GM19372 (cell line): ENCODE data around the gene UBE2O.

ENCODE experiments used
- ATAC-seq: cut with Tn5 transposase; IDR thresholded peaks from one replicate; pipeline ENCODE4 v1.9.1; 2021; ENCODE audit warnings: mild to moderate bottlenecking, low read depth, moderate library complexity; ENCODE audit not compliant: unreplicated experiment

UBE2O gene

DNA sequence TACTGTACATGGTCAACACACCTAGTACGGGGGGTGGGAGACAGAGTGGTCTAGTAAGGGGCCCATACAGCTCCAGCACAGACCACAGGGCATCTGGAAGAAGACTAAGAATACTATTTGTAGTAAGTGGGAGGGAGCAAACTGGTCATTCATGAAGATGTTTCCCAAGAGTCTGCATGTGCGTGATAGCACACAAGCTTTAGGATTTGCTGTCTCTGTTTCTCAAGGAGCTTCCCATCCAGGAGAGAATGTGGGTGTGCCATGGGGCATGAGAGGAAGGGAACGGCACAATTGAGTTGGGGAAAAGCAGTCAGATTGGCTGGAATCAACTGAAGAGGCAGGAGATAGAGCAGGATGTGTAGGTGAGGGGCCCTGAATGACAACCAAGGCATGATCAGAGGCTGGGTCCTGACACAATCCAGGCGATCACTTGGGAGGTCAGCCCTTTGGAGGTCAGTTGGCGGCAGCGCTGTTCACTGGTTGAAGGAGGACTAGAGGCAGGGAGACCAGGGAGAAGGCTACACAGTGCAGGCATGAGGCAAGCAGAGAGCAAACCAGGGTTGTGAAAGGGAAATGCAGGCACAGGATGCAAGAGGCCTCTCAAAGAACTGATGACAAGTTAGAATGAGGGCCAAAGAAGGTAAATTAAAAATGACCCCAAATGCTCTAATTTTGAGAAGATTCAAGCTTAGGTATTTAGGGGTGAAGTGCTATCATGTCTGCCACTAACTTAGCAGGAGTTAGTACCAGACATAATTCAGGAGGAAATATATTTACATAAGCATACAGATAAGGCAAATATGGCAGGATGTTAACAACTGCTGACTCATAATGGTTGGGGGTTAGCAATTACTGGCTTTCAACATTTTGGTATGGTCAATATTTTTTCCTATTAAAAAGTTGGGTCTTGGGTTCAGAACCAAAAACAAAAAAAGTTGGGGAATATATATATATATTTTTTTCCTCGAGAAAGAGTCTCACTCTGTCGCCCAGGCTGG is 10.3 kb downstream of the UBE2O start:
- ATAC-seq = no peak

DNA sequence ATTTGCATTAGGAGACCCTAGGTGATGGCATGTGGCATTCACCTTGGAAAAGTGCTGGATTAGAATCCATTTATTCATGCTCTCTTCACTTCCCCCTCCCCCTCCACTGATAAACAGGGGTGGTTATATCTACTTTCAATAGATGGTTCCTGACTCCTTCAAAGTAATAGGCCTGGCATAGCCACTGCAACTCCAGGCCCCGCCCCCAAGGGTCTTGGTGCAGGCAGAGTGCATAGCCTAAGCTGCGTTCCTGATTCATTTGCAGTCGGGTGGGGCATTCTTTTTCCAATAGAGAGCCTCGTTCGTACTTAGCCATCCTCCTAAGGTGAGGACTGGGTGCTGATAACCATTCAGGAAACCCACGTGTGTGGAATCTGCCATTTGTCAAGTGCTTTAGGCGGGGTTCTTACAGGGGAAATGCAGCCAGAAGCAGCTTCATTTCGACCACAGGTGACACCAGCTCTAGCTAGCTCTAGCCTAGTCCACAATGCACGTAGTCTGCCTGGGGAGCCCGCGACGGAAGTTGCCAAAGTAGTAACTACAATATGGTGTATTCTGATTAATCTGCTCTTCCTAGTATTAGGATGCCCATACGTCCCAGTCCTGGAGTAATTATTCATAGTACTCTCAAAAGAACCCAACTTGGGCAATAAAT is 11.1 kb downstream of the UBE2O start:
- no peak for ATAC-seq

DNA sequence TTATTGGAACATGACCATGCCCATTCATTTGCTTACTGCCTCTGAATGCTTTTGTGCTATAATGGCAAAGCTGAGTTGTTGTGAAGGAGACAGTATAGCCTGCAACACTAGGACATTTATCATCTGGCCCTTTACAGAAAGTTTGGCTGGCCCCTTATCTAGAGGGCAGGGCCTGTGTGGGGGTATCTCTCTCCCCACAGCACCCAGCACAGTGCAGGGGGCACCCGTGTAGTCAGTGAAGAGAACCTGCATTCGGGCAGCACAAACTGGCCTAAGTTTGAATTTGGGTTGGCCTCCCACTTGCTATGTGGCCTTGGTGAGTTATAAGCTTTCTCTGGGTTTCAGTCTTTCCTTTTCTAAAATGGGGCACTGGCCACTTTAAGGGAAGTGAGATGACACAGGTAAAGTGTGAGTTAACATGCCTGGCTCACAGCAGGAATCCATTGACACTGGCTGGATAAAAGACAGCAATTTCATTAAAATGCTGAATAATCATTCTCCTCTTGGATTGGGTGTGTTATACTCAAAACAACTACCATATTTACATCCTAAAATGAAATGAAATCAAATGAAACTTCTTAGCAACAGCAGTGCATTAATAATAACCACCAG is 12.1 kb downstream of the UBE2O start:
- no peak for ATAC-seq

DNA sequence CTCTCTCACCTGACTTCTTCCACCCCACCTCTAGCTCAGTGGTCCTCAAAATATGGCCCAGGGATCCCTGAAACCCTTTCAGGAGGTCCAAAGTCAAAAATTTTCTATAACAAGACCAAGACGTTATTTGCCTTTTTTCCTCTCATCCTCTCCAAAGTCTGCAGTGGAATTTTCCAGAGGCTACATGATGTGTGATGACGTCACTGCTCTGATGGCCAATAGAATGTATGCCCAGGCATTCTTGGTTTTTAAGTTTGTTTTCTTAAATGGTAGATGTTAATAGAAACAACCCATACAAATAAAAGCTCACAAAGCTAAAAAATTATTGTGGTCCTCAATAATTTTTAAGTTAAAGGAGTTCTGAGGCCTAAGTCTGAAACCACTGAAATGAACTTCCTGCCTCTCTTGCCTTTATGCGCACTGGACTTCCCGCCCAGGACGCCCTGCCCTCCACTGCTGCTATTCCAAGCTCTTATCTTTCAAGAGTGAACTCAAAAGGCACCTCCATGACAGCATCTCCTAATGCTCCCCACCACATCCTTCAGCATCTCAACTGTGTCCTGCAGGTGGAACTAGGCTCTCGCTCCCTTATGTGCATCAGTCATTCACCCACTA is 13.5 kb downstream of the UBE2O start:
- no peak for ATAC-seq

DNA sequence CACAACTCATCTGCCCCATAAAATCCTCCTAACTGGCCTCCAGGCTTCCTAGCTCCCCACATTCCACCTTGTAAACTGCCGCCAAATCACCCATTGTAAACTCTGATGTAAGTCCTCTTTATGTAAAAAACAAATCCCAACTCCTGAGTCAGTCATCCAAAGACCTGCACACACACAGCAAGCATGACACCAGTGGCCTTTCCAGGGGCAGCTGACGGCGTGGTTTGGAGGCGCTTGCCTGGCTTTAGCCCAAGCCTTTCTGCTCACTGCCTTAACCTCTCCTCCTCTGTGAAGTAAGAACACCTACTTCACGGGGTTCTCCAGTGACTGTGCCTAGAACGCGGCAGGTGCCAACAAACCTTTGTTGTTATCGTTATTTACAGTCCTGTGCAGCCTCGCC is 14.0 kb downstream of the UBE2O start:
- ATAC-seq = no peak

DNA sequence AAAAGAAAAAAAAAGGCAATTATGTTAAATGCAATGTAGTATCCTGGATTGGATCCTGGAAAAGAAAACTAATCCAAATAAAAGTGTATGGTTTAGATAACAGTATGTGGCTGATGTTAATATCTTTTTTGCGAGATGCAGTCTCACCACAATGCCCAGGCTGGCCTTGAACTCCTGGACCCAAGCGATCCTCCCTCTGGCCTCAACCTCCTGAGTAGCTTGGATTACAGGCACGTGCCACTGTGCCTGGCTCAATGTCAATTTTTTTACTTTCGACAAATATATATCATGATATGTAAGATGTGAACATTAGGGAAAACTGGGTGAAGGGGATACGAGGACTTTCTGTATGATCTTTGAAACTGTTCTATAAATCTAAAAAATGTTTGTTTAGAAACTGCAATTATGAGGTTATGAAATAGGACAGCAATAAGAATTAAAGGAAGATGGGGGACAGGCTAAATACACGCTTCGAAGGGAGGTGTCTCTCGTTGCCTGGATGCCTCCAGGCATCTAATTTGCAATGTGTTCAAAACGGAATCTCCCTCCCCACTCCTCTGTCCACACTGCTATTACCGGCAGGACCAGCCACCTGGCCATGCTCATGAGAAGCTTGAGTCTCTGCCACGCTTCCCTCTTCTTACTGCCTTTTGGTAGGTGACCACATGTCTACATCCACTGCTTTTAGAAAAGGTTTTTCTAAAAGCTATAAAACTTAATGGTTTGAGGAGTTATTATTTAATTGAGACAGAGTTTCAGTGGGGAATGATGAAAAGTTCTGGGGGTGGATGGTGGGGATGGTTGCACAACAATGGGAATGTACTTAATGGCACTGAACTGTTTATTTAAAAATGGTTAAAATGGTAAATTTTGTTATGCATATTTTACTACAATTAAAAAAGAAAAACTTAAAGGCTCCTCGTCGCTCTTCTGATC is 15.2 kb downstream of the UBE2O start:
- ATAC-seq = no peak

DNA sequence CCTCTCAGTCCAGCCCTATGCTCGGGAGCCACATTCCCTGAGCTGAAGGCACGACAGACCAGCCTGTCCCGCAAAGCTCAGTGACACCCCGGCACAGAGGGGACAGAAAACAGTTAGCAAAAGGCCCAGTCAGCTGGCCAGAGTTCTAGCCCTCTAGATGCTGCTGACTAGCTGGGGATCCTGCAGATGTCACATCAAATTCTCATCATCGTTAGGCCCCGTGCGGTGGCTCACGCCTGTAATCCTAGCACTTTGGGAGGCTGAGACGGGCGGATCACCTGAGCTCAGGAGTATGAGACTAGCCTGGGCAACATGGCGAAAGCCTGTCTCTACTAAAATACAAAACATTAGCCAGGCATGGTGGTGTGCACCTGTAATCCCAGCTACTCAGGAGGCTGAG is 17.2 kb downstream of the UBE2O start:
- no peak for ATAC-seq

DNA sequence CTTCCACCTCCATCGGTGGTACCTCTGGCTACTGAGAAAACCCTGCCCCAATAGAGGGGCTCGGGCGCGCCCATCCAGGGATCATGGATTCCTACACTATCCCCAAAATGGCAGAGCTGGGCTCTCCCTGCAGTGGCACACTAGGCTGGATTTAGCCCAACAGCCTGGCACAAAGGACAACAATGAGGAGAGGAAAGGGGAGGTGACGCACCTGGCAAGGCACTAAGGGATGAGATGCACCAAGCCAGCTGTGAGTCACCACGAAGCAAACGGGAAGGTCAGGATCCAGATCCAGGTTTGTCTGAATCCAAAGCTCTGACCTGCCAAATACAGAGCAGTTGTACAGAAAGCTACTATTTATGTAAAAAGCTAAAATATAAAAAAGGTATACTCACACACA is 18.1 kb downstream of the UBE2O start:
- ATAC-seq = no peak

DNA sequence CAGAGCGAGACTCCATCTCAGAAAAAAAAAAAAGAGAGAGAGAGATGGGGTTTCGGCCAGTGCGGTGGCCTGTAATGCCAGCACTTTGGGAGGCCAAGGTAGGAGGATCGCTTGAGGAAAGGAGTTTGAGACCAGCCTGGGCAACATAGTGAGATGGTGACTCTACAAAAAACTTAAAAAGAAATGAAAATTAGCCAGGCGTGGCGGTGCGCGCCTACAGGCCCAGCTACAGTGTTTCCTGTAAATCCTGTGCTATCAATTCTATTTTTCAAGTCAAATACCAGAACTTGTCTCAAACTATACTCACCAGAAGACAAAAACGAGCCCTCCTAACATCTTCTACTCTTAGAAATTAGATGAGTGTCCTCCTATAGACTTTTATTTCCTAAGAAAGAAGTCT is 19.3 kb downstream of the UBE2O start:
- ATAC-seq = no peak

DNA sequence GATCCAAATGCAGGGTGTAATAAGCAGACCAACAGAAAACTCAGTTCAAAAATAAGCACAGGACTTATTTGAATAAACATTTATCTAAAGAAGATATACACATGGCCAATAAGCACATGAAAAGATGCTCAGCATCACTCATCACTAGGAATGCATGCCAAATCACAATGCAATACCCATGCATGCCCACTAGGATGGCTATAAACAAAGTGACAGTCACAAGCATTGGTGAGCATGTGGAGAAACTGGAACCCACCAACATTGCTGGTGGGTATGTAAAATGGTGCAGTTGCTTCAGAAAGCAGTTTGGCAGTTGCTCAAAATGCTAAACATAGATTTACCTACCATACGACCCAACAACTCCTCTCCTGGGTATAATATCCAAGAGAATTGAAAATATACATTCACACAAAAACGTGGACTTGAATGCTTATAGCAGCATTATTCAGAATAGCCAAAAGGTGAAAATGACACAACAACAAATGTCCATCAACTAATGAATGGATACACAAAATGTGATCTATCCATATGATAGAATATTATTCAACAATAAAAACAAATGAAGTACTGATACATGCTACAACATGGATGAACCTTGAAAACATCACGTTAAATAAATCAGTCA is 20.1 kb downstream of the UBE2O start:
- ATAC-seq = no peak

DNA sequence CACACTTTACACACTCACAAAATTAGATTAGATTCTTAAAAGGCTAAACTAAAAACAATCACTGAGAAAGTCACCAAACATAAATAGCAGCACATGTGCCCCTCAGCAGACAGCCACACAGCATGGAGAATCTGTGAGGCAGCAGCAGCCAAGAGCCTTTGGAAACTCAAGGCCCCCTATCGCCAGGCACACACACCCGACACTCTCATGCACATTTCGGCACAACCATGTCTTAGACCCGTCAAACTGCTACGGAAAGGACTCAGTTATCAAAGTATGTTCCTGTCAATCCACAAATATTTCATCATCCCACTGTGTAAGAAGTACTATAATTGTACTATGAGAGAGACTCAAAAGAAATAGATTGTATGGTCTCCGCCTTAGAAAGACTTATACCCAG is 20.9 kb downstream of the UBE2O start:
- no peak for ATAC-seq

DNA sequence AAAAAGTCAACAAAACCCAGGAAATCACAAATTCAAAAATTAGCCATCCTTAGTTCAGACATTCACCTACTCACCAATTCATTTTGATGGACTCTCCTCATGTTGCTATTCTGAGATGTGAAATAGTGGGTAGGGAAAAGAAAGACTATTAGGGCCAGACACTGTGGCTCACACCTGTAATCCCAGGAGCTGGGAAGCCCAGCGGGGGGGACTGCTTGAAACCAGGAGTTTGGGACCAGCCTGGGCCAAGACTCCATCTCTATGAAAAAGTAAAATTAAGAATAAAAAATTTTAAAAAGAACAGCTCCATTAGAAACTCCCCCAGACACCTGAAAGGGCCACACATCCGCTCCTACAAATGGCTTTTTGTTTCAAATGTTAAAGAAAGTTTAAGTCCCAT is 21.4 kb downstream of the UBE2O start:
- ATAC-seq = no peak

DNA sequence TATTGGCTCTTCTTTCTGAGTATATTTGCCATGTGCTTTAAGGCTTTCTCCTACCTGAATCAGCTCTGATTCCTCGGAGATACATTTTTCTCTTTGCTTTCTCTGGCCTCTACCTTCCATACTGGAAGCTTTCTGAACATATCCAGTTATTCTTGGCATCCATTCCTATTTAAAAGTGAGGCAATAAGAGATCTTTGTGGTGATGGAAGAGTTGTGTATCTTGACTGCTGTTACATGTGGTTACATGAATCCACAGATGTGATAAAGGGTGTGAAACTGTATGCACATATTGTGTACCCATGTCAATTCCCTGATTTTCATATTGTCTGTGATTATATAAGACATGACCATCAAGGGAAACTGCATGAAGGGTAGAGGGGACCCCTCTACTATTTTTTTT is 24.4 kb downstream of the UBE2O start:
- ATAC-seq = no peak

DNA sequence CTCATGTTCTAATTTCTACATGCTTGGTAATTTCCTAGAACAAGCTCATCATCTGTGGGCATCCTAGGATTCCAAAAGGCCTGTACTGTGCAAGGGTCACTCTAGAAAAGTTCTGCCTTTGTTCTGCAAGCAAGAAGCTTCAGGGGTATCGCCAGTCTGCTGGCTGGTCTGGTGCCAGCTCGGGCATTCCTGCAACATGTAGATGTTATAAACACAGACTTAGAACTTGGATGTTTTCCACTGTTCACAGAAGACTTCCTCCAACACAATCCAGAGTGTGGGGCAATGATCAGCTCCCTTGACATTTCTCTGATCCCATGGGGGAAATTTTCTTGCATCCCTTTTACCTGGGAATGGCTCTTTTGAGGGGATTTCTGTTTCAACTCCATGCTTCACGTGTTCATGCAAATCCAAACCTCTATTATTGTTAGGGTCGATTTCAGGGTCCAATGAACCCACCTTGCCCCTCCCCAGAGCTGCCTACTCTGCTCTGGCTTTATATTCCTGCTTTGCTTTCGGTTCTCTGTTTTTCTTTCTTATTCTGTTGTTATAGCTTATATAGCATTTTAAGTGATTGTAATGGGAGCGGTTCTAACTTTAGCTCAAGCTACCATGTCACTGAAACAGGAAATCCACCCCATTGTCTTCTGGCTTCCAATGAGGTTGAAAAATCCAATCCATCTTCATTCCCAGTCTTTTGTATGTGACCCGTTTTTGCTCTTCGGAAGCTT is 25.3 kb downstream of the UBE2O start:
- no peak for ATAC-seq

DNA sequence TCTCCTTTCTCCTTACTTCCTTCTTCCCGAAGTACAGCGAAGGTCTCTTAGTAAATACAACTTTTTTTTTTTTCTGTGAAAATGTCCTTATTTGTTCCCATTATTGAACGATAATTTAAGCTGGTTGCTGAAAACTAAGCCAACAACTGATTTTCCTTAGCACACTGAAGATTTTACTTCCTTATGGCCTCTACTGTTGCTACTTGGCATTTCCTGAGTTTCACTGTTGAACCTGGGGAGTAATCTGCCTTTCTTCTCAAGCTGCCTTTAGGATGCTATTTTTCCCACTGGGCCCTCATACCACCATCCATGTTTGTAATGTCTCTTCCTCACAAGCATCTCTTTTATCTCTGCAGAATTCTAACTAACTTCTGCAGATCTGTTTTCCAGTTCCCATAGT is 26.1 kb downstream of the UBE2O start:
- ATAC-seq = no peak

DNA sequence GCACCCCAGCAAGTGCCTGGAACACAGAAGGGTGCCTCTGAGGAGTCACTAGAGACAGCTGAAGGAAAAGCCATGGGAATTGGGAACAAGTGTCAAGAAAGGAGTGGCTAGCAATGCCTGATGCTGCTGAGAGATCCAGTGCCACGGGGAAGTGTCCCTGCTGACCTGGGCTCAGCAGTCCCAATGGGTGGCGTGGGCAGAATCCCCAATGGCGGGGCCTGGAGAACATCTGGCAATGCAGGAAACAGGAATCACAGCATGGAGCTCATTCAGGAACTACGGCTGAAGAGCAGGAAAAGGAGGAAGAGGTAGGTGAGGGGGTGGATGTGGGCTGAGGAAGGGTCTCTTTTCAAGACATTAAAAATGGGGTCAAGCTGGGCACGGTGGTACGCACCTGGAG is 30.1 kb downstream of the UBE2O start:
- ATAC-seq = no peak

DNA sequence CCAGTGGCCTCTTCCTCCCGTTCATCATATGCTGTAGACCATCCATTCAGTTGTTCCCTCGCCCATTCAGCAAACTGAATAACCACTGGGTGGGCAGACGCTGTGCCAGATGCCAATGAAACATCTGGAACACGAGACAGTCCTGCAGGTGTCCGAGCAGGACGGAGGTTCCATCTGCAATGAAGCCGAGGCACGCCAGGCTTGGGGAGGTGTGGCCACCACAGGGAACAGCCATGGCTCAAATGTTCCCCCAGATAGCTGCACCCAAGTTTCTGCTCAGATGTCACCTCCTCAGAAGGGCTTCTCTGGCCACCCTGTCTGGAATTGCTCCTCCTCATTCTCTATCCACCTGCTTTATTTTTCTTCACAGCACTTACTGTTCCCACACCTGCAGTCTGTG is 30.5 kb downstream of the UBE2O start:
- ATAC-seq = no peak

DNA sequence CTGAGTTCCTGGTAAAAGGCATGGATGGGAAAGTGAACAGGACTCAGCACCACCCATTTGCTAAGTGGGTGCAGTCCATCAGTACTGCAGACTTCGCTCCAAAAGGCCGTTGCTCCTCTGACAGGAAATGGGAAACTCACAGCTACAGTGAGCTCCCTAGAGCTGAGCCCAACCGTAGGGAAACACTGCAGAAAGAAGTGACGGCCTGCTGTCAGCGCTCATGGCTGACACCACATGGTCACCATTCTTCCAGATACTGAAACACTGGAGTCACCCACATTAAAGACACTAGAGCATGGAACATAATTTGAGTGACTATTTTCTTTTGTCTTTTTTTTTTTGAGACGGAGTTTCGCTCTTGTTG is 31.9 kb downstream of the UBE2O start:
- ATAC-seq = no peak
